Stimulated activated naive CD4-positive, alpha-beta T cell treated with Interleukin-2 at 50 U/mL for 16 hours (primary cell): ENCODE results near the gene GREB1.

Experiments
- DNase-seq: peaks from one replicate; lab custom pipeline; 2025; lab: John Stamatoyannopoulos, UW

Gene GREB1

DNA sequence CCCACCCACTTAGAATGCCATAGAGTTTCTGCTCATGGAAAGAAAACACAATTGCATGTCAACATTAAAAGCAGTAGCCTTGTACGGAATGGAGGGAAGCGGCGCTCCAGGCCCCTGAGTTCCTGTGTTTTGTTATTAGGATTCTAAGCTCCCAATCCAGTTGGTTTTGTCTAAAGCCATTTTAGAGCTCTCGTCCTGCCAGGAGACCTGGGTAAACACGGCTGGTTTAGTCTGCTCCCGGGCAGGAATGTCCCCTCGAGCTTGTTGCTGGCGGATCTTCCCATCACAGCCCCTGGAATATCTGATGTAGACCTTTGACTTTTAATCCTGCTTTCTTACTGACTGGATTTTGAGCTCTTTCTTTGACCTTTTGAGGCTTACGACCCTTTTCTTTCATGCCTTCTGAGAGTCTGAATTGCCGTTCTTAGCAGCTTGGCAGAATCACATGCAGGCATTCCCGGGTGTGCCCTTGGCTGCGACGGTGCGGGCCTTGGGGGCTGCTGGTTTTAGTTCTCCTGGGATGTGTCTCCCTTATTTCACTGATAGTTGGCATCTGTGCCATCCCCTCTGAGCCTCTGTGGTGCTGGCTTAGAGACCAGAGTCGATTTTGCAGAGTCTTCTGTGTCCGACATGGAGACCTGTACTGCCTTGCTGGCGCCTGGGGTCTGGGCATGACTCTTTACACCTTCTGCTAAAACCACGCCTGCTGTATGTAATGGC, 25.4 kb downstream of the GREB1 start:
- no peak for DNase-seq

DNA sequence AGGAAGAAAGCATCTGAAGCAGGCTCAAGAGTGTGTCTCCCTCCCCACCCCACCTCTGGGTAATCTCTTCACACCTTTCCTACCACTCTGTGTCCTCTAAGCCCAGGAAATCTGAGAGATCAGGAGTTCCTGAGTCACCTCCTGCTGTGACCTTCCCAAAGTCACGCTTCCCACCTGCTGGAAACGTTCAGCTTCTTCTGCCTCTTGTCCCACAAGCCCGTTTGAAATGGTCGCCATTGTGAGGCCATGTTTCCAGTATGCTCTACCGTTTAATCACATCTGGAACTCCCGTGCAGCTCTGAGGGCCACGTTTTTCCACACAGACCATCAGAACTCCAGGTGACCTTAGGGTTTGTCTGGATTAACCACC, 25.9 kb downstream of the GREB1 start:
- no peak for DNase-seq

DNA sequence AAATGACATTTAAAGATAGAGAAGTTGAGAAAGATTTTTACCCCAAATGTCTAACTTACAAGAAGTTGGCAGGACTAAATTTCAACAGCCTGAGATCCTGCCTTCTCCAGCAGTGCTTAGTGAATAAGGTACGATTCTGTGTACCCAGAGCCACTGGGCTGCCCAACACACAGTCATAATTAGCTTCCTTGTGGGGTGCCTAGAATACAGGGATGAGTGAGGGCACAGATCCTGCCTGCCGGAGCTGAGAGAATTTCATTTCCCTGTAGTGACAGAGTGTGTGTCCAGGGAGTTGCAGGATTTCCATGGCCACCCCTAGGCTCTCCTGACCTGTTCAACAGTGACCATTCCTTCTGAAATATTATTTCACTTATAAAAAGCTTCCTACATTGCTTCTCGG, 27.0 kb downstream of the GREB1 start:
- no peak for DNase-seq

DNA sequence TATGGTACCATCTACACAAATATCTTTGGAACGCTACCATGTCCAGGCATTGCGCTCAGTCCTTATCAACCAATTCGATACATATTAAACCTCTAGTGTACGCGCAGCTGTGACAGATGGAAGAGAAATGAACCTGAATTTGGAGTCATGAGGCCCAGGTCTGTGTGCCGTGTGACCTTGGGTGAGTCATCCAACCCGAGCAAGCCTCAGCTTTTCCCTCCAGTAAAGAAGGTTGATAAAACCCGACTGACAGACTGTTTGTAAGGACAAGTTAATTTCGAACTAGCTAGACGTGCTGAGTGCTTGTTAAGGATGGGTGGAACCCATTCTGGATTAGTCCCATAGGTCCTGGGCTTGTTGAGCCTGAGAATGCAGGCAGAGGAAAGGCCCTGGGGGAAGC, 28.2 kb downstream of the GREB1 start:
- DNase-seq: no peak

DNA sequence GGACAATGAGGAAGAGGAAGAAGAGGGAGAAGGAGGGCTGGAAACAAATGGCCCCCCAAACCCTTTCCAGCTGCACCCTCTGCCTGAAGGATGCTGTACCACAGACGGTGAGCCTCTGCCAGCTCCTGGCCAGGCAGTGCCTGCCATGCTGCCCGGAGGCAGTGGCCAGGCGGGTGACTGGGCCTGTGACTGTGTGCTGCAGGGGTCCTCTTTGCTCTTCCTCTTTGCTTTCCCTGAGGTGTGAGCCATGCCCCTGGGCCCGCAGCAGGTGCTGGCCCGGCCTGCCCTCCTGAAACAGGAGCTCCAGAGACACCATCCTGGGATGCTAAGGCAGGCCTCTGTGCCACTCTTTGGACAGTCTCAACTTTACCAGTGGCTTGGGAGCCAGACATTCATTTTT, 28.6 kb downstream of the GREB1 start:
- no peak for DNase-seq

DNA sequence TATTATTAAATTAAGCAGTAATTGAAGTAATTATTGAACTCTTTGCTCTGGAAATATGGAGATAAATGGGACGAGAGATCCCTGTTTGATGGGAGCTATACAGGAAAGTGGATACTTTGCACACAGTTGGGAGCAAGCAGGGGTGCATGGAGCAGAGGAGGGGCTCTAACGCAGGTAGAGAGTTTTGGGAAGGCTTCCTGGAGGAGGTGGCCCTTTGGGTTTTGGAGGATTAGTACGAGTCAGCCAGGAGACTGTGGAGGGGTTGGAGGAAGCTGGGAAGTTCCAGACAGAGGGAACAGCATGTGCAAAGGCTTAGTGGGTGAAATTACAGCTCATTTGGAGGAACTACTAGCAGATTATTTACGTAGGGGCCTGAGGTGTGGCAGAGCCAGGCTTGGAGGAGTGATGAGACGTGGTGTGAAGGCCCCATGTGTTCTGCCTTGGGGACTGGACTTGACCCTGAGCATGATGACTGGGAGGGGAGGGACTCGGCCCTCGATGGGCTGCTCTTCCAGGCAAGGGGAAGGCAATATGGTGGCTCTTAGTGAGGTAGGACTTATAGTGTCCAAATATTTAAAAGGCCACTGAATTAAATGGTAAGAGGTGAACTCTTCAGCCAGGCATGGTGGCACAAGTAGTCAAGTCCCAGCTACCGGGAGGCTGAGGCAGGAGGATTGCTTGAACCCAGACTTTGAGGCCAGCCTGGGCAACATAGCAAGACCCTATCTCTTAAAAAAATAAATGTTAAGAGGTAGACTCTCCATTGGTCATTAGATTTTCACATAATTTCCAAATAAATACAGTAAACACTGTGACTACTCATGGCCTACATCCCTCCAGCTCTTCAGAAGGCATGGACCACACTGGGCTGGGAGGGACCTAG, 30.2 kb downstream of the GREB1 start:
- DNase-seq: no peak

DNA sequence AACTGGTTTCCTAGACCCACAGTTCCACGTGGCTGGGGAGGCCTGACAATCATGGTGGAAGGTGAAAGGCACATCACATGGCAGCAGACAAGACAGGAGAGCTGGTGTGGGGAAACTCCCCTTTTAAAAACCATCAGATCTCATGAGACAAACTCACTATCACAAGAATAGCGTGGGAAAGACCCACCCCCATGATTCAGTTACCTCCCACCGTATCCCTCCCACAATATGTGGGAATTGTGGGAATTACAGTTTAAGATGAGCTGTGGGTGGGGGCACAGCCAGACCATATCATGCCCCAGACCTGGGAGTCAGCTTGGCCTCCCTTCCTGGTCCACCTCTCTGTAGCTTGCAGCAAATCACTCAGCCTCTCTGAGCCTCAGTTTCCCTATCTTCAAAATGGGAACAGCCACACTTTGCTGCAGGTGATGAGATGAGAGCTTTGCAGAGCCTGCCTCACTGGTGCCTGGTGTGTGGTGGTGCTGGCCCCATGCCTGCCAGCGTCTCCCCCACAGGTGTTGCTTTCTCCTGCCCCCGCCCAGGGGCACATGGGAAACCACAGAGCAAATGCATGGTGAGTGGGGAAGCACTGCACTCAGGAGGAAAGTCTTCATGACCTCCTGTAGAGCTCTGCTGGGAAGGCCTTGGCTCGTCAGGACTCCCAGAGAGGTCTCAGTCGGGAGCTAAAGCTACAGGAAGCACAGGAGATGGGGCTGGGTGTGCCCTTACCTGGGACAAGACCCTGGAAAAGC, 31.1 kb downstream of the GREB1 start:
- DNase-seq: no peak

DNA sequence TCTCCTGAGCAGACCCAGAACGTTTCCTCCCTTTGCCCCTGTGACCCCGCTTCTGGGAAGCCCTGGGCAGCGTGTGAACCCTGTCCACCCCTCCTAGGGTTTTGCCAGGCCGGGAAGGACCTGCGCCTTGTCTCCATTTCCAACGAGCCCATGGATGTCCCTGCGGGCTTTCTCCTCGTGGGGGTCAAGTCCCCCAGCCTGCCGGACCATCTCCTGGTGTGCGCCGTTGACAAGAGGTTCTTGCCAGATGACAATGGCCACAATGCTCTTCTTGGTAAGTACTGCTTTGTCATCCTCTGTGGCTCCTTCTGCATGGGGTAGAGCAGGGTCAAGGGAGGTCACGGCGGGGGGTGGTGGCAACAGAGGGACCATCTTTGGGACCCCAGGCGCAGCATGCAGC, 32.5 kb downstream of the GREB1 start:
- DNase-seq: no peak

DNA sequence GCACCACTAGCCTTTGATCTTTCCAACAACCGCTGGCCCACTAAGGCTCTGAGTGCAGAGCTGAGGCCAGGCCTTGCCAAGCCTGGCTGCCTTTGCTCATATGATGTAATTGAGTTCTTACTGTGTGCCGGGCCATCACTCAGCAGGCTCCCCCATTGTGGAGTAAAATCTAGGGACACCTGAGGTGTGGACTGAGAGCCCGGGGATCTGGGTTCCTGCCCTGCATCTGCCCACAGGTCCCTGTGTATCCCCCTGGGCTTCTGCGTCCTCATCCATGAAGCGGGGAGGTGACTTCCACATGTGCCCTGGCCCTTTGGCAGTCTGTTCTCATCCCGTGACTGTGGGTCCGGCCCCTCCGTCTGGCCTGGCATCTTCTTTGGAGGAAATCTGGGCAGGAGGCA, 33.8 kb downstream of the GREB1 start:
- no peak for DNase-seq

DNA sequence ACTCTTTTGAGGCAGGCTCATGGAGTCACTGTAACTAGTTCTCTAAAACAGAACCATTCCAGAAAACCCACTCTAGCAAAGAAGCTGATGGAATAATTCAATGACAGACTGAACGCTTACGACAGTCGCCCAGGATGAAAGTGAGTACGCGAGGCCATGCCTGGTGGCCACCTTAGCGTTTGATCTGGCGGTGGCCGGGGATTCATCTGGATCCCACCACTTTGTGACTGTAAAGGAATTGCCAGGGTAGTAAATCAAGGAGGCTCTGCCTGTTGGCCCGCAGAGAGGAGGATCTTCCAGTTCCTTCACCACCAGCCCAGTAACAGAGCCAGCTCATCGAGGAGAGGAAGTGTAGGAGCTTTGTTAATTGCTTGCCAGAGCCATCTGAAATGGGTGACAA, 34.6 kb downstream of the GREB1 start:
- no peak for DNase-seq

DNA sequence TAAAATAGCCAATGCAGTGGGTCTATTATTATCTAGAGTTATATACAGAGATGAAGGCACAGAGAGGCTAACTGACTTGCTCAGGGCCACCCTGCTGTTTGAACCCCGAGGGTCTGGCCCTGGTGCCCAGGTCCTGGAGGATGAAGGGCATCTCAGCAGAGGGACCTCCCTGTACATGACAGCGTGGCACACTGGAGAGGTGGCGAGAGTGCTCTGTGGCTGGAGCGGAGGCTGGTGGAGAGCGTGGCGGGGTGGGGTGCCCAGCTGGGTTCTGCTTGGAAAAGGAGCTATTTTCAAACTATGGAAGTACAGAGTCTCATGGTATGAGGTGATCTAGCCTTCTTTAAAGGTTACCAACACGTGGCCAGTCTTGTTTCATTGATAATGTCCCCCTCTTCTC, 35.8 kb downstream of the GREB1 start:
- no peak for DNase-seq

DNA sequence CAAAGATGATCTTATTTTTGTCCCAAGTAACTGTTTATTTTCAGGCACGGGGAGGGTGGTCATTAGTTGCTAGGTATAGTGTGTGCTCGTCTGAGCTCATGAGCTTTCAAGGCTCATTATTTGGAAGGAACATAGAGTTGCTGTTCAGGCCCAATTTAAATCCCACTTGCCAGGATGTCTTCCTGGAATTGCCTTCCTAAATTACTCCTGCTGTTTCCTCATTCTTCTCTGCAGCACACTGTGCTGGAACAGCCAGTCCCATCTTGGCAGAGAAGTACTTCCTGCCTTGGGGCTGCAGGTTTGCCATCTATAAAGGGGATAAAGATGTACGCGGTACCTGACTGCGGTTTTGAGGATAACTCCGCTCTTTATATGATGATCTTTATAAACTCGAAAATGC, 37.3 kb downstream of the GREB1 start:
- DNase-seq: no peak

DNA sequence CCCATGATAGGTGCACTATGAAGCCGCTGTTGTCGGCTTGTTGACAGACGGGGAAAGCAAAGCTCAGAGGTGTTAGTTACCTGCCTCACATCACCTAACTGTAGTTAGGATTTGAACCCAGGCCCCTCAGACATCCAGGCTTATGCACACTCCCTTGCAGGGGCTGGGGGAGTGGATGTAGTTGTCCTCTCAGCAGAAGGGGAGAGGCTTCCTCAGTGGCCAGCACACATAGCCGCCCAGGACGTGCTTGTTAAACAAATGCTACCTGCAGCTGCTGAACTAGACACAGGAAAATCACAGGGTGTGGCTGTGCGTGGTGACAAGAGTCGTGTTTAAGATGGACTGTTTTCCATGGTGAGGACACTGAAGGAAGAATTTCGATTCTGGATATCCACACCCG, 39.2 kb downstream of the GREB1 start:
- DNase-seq: no peak

DNA sequence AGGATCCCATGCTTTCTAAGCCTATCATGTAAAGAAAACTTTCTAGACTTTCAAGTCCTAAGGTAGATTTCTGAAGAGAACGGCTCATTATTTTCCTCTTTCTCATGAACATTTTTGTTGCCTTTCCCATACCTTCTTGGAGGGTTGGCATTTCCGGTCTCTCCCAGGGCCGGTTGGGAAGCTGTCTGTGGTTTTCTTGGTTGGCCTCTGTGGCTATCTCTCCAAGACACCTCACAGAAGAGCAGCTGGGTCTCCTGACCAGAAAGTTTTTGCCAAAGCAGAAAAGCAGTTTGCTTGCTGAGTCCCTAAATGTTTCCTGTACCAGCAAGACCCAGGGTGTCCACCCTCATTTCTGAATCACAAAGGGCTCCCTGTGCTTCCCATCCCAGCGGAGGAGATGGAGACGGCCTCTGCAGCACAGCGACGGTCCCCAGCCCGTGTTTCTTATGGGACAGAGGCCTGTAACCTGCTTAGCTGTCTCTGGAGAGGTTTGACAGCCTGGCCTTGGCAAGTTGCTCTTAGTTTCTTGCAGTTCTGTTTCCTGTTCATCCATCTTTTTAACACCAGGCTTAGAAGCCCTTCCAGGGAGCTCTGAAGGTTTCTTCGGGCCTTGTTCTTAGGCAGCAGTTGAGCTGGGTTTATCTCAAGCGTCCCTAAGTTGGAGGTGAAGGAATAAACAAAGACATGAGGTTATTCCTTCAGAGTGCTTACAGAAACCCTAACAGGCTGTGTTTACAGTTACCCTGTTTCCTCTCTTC, 39.8 kb downstream of the GREB1 start:
- DNase-seq: no peak

DNA sequence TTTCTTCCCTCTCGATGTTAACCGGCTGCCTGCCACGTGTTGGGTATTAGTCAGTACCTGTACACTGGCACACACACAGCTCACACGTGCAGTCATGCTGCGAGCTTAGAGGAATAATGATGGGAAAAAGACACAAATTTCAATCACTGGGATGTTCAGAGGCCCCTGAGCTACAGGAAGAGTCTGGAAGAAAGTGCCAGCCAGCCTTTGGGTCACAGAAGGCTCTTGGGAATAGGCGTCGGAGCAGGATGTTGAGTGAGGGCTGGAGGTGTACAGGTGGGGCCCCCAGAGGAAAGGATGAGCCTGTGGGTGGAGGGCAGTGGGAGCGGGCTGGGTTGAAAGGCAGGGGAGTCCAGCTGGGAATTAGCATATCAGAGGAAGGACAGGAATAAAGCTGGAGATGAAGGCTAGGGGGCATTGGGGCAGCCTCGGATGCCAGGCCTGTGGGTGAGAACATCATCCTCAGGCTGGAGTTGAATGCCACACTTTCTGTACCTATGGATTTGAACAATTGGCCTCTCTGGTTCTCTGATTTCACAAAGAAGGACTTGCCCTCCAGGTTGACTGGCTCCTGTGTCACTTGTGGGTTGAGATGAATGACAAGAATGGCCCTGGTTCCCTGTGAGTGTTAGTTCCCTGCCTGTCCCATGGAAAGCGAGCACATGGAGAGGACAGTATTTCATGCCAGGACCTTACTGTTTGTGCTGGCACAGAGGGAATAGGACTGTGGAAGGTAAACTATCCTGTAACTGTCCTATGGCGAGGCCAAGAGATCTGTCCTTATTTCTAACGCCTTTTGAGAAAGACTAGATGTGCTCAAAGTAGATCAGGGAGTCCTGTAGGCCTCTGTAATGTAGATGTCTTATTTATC, 40.6 kb downstream of the GREB1 start:
- no peak for DNase-seq

DNA sequence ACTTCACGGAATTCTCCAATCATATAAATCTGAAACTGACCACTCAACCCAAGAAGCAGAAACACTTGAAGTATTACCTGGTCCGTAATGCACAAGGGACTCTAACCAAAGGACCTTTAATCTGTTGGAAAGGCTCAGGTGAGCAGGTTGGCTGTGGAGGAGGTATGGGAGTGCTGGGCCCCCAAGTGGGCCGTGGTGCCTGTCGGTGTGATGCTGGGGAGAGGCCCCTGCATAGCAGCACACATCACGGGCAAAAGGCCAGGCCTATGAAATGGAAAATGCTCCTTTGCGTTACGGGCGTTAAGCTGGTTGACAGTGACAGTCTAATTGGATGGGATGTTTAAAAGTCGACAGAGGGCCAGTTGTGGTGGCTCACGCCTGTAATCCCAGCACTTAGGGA, 42.6 kb downstream of the GREB1 start:
- DNase-seq: no peak

DNA sequence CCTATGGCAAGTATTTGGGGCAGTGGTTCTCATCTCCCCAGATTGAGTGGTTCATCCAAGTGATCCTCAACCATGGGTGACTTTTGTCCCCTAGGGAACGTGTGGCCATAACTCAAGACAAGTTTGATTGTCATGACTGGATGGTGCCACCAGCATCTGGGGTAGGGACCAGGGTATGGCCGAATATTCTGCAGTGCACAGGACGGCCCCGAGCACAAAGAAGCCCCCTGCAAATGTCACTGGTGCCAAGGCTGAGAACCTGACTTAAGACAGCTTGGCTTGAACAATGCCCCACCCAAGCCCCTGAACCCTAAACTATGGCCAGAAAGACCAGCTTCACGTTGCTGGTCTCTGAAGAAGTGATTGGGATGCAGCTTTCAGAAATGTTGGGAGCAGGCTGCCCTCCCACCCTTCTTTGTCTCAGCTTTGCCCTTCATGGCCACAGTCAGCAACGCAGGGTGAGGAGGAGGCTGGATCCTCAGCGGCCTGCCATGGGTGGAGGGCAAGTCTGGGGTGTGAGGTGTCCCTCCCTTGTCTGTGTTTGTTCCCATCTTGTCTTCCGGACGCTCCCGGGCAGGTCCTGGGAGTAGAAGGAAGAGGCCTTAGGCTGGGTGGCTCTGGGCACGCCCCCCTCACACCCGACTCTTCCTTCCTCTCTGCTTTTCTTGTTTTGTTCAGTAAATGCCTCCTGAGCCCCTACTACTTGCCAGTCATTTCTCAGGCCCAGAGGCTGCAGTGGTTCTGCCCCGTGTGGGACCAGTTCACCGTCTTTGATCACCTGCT, 43.4 kb downstream of the GREB1 start:
- no peak for DNase-seq

DNA sequence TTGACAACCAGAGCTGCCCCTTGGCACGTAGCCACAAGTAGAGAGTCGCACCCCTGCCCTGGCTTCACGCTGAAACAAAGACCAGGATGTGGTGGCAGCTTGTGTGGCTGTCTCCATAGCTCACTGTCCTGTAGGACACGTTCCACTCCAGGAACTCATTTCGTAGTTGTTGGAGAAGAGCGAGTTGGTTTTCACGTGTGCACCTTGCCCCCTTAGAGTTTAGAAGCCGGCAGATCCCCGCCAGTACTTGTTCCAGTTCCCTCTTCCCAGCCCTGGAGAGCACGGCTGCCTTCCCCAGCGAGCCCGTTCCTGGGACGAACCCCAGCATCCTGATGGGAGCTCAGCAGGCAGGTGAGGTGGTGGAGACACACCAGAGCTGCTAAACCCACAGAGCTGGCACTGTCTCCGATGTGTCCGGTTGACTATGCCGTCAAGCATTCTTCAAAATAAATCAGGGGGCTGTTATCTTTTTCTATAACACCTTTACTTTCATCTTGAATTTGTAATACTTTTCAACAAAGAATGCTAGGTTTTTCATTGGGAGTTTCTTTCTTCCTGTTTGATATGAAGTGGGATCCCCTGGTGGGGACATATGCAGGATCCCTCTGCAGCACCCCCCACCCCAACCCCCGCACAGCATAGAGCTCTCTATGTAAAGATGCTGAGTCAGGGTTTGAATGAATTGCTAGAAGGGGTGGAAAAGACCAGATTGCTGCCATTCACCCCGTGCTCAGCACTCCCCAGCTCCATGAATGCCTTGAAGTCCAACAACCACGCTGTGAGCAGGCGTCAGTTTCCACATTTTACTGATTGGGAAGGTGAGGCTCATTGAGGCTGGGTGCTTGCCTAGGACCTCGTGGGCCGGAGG, 44.5 kb downstream of the GREB1 start:
- DNase-seq: no peak

DNA sequence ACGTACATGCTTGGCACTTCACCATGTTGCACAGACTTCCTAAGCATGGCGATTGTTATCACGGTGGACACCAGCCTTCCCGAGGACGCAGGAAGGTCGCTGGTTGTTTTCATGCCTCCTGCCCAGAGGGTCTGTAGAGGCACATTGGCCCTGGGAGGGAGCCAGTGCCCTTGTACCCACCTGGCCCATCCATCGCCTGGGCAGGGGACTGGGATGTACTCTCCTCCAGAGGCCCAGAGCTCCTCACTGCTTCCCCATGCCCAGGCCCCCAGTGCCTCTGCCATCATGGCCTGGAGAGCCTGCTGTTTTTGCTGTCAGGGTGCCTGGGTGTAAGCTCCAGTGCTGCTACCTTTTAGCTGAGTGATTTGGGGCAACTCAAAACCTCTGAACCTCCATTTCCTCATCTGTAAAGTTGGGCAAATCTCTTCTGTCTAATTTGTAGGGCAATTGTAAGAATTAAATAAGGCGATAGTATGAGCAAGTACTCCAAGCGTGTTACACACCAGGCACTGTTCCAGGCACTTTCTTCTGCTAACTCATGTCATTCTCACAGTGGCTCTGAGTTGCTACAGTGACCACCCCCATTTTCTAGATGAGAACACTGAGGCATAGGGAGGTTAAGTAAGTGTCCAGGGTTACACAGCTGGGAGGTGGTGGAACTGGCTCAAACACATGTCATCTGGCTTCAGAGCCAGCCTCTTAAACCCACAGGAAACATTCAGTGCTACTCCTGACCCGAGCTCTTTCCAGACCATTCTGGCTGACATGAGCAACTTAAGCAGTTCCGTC, 45.3 kb downstream of the GREB1 start:
- no peak for DNase-seq
